ENCODE measurements around the gene POLR2F.
"Not testable (repeated sequence)": the region's sequence is repeated elsewhere in the genome, so short reads cannot be mapped to it uniquely, and the experiment has no call there.

POLR2F gene

GRCh38 chr22:37955825-37956397, 2.4 kb downstream of the POLR2F start:
- FAIRE-seq = not testable (repeated sequence)

DNA sequence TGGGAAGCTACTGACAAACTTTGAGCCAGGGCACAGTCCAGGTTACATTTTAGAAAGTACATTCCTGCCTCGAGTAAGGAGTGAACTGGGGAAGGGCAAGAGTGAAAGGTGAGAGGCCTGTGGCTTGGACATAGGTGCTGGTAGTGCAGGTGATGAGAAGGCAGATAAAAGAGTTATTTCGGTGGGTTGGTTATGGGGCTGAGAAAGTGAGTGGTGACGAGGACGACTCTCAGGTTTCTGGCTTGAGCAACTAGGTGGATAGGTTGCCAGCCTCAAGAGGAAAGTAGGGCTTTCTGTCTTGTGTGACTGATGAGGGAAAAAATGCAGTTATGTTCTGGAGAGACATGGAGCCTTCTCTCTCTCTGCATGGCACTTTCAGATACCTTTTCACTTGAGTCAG, 3.7 kb downstream of the POLR2F start:
- FAIRE-seq = no peak

- no peak for FAIRE-seq
Measured at GRCh38 chr22:37959231-37959825, 5.8 kb downstream of the POLR2F start.

DNA sequence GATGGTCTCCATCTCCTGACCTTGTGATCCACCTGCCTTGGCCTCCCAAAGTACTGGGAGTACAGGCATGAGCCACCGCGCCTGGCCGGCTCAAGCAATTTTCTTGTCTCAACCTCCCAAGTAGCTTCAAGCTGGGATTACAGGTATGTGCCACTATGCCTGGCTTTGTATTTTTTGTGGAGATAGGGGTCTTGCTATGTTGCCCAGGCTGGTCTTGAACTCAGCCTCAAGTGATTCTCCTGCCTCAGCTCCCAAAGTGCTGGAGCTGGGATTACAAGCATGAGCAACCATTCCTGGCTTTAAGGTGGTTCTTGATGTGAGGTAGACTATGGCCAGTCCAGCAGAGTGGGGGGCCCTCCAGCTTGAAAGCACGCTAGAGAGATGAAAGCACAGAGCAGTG, 7.6 kb downstream of the POLR2F start:
- no peak for FAIRE-seq

DNA sequence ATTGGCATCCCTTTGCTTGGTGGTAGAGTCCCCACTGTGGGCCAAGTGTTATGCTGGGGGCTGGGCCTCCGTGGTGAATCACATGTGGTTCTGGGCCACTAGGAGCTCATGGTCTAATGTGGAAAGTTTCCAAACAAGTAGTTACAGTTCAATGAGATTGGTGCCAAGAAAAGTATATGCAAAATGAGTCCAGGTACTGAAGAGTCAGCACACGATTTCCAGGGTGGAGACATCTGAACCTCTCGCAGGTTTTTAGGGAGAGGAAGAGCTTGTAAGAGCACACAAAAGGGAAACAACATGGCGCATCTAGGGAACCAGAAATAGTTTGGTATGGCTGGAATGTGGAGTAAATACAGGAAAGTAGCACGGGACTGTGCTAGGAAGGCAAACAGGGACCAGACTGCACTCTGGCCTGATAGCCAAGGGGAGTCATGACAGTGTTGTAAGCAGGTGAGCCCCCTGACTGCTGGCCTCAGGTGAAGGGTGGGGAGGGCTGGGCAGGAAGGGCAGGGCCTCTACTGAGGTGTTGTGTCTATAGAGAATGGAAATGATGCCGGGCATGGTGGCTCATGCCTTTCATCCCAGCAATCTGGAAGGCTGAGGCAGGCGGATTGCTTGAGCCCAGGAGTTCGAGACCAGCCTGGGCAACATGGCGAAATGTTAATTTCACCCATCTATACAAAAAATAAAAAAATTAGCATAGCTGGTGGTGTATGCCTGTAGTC, 12.6 kb downstream of the POLR2F start:
- FAIRE-seq = no peak

DNA sequence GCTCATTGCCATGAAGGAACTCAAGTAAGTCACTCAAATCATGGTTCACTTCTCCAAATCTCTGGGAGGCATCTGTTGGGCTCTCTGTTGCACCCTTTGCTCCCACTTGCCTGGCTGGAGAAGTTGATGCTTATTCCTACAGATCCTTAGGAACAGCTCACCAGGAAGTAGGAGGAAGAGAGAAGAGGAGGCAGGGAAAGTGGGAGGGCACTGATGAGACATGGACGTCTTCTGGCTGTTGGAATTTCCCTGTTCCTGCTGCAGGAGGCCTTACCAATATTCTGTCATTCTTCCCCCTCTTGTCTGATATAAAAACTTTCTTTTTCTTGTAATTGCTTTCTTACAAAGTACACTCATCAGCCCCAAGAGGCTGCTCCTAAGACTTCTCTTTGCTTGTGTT, 13.6 kb downstream of the POLR2F start:
- no peak for FAIRE-seq

GRCh38 chr22:37967637-37968451, 14.3 kb downstream of the POLR2F start:
- no peak for FAIRE-seq

DNA sequence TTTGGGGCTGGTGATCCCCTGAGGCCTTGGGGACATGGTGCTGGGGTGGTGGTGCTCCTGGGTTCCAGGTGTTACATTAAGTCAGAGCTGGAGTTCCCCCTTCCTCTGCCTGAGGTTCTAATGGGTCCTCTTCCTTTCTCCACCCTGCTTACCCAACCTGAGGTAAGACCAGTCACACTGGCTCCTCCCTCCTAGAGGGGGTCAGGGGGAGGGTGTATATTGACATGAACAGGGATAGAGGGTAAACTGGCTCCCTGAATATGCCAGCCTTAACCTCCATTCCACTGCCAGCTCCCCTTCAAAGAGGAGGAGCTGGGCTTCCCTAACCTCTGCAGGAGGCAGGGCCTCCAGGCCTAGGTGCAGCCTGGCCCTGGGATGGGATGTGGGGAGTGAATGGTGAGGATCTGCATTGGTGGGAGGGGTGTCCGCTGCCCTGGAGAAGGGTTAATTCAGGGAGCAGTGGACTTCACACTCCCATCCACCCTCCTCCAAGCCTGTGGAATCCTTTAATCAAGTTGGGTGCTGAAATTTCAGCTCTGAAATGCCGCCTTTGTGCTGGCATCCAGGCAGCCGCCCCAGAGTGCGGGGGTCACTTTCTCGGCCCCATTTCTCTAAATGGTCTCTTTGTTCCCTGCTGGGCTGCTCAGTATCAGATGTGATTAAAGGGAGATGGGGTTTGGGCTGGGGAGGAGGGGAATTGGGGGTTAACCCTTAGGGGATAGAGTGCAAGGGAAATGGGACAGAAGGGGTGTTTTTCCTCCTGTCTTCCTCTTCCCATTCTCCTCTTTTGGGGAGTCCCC, 15.2 kb downstream of the POLR2F start:
- no peak for FAIRE-seq

DNA sequence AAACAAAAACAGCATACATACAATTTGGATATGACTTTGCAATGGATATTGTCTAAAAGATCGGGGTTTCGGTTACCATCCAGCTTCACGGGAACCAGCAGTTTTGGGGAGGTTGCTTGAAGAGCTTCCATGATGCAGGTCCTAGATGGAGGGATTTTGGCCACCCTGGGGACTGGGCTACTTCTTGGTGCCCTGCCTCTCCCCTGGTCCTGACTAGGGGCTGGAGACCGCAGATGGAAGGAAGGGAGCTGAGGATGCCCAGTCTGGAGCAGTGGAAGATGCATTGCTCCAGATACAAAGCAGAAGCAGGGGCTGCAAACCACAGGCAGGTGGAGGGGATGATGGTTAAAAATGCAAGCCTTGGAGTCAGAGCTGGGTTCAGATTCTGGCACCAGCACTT, 17.4 kb downstream of the POLR2F start:
- FAIRE-seq = no peak

DNA sequence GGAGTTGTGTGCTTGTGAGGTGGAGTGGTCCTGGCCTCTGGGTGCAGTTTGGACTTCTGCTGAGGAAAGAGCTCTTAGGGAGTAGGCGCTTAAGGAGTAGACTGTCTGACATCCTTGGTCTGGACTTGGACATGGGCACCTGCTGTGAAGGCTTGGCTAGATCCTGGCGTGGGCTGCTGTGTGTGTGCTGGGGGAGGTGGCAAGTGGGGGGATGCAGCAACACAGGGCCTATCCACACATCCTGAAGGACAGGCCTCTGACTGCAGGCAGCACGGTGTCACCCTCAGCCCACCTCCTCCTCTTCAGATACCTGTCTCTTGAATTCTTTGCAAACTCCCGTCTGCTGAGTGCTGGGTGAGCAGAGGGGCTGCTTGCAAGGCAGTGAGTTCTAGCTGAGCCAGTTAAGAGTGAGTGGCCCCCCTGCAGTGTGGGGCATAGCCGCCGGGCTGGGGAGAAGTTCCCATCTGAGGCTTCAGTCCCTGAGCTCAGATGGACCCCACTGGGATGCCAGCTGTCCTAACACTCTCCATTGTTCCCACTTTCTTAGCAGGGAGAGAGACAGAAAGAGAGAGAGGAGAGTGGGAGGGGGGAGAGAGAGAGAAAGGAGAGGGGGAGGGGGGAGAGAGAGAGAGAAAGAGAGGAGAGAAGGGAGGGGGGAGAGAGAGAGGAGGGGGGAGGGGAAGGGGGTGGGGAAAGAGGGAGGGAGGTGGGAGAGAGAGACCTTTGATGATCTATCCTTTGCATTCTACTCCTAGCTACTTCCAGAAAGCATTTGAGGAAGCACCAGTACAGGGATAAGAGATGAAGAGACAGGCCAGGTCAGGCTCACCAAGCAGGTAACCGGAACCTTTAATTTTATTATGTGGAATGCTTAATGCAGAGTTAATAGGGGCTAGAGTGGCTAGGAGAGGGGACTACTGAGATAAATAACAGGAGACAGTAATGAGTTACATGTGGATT, 18.3 kb downstream of the POLR2F start:
- FAIRE-seq = no peak

GRCh38 chr22:37972527-37972926, 19.0 kb downstream of the POLR2F start:
- no peak for FAIRE-seq

DNA sequence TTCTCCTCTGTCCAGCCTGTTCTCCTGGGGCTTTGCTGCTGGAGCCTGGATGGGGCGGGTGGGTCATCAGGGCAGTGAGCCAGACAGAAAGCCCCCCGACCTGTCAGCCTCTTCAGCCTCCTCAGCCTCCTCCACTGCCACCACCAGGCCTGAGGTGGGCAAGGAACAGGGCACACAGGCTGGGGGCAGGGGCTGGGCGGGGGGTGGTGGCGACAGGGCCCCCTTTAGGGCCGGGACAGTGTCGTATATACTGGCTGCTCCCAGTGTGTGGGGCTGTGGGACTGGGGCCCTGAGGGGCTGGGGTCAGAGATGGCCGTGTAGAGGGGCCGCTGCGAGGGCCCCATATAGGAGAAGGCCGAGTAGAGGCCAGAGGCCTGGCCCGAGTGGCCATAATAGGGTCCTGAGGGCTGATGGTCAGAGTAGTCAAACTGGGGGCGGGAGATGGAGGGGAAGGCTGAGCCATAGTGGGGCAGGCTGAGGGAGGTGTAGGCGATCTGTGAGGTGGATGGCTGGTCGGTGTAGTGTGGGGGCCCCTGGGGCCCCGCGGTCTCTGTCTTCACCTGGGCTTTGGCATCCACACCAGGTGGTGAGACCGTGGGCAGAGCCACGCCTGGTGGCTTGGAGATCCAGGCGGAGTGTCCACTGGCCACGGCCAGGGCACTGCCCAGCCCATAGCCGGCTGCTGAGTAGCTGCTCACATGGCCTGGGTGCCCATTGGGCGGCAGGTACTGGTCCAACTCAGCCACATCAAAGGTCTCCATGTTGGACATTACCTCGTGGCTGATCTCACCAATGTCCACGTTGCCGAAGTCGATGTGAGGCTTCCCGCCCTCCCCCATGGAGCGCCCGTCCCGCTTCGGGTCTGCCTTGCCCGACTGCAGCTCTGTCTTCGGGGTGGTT, 20.0 kb downstream of the POLR2F start:
- no peak for FAIRE-seq

GRCh38 chr22:37975153-37975552, 21.7 kb downstream of the POLR2F start:
- no peak for FAIRE-seq

DNA sequence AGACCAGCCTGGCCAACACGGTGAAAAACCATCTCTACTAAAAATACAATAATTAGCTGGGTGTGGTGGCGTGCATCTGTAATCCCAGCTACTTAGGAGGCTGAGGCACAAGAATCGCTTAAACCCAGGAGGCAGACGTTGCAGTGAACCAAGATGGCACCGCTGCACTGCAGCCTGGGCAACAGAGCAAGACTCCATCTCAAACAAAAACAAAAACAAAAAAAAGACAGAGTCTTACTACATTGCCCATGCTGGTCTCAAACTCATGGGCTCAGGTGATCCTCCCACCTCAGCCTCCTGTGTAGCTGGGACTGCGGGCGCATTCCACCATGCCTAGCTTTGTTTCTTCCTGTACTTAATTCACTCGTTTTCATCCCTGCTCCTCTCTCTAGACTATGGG, 22.5 kb downstream of the POLR2F start:
- FAIRE-seq = not testable (repeated sequence)

DNA sequence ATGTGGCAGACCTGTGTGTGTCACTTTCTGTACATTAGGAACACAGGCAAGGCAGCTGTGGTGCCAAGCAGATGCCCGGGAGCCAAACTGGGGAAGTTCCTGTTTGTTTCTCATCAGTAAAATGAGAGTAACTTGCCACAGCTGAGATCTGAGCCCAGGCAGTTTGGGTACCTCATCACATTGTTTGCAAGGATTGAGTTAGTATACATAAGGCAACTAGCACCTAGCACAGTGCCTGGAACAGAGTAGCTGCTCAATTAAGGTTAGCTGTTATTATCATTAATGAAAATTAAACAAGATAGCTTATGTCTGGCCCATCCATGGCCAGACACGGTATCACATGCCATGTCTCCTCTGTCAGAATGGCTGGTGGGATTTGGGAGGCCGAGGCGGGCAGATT, 23.0 kb downstream of the POLR2F start:
- no peak for FAIRE-seq

DNA sequence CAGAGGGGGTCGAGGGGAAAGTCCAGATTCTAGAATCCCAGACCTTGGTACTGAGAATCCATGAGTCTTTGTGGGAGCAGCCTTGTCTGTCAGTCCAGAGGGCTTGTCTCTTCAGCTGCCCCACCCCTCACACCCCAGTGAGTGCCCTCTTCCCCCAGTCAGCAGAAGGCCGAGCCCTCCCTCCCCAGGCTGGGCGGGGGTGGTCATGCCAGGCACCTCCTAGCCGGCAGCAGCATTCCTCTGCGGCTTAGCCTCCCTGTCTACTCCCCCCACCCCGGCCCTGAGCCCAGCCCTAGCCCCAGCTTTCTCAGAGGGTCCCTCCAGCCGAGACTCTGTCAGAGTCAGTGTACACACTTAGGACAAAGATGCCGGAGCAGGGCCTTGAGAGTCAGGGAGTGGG, 26.3 kb downstream of the POLR2F start:
- FAIRE-seq = no peak

DNA sequence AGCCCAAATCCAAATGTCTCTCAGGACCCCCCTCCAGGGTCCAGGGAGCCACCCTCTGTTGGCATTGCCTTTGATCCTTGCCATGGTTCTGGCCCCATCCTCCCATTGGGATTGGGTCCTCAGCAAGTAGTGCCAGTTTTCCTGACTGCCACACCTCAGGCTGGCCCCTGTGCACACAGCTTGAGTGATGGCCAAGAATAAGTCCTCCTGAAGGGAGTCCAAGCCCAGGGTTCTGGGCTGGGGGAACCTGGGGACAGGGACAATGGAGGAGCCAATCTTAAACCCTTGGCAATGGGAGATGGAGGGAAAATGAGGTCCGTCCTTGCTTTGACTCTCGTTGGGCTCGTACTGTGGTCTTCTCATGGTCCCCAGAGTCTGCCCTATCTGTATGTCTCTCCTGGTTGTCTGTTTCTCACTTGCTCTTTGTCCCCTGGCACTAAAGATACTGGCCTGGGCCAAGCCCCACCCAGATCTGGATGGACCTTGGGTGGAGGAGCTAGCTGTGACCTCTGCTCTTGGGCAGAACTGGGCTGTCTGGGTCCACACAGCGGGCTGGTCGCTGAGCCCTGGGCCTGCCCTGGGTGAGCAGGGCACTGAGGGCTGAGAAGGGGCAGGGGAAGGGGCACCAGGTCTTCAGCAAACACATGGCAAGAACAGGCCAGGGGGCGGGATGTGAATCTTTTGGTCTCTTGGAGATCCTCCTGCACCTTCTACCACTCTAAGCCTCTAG, 27.9 kb downstream of the POLR2F start:
- FAIRE-seq = no peak

DNA sequence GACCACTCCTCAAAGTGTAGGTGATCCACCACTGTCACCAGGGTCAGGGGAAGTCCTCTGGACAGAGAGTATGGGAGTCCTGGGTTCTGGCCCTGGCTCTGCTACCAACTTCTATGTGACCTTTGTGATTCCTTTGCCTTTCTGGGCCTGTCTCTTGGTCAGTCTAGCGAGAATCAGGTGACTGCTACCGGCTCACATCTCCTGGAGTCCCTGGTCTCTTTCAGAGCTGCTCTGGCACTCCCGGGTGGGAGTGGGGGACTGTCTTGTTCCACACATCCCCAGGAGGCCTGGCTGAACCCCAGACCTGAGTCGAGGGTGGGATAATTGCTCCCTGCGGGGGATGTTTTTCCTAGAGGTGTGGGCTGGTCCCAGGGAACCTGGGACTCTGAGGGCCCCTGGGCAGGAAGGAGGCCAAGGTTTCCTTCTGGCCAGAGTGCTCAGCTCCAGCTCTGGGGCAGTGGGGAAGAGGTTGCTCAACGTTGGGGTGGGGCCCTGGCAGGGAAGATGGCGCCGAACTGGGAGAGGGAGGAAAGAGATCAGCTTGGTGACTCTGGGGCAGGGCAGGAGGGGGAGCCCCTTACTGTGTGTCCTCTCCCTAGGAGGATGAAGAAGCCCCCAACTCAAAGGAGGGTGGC, 28.8 kb downstream of the POLR2F start:
- no peak for FAIRE-seq

Measured in endometrium (tissue), 2 donors.